Measurements from ENCODE around the gene RAB6B.

RAB6B gene

DNA sequence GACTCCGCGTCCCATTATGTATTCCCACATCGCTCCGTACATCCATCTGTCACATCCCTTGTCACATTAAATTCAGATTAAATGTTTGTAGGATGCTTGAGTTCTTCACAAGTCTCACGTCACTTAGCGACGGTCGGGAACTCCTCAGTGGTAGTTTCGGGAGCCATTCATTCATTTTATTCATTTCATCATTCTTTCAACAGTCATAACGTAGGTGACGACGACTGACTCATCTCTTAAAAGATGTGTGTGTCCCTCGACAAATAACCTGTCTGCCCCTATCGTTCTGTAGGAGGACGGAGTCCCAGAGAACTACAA lies 90.3 kb downstream of the RAB6B start:
- TF ChIP-seq, protein P1, sequence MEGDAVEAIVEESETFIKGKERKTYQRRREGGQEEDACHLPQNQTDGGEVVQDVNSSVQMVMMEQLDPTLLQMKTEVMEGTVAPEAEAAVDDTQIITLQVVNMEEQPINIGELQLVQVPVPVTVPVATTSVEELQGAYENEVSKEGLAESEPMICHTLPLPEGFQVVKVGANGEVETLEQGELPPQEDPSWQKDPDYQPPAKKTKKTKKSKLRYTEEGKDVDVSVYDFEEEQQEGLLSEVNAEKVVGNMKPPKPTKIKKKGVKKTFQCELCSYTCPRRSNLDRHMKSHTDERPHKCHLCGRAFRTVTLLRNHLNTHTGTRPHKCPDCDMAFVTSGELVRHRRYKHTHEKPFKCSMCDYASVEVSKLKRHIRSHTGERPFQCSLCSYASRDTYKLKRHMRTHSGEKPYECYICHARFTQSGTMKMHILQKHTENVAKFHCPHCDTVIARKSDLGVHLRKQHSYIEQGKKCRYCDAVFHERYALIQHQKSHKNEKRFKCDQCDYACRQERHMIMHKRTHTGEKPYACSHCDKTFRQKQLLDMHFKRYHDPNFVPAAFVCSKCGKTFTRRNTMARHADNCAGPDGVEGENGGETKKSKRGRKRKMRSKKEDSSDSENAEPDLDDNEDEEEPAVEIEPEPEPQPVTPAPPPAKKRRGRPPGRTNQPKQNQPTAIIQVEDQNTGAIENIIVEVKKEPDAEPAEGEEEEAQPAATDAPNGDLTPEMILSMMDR (conservative IDR thresholded peaks at IDR 0.05; ENCODE audit: low read depth, low read length), result no peak
- peak overlapping the region; percentile 94 for H3K4me3 ChIP-seq (ENCODE audit: low read length)
- DNase-seq (ENCODE audit: low read depth), result no peak

DNA sequence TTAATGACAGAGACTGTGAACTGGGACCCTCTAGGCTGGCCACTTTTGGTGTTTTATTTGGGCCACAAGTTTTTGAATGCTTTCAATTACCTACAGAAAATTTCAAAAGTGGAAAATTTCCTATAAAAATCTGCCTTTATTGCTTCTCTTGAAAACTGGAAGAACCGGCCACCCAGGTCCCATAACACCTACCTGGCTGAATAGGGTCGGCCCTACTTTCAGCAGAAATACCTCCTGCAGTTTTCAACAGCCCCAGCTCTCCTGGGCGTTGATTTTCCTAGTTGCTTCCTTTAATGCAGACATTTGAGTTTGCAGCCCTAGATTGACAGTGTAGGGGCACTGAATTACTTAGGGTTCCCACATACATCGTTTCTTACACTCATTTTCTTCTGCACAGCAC lies 90.8 kb downstream of the RAB6B start:
- DNase-seq (ENCODE audit: low read depth), result no peak
- H3K4me3 ChIP-seq (ENCODE audit: low read length), result peak overlapping the region; percentile 94
- TF ChIP-seq, protein P1 (conservative IDR thresholded peaks at IDR 0.05; ENCODE audit: low read depth, low read length), result no peak

DNA sequence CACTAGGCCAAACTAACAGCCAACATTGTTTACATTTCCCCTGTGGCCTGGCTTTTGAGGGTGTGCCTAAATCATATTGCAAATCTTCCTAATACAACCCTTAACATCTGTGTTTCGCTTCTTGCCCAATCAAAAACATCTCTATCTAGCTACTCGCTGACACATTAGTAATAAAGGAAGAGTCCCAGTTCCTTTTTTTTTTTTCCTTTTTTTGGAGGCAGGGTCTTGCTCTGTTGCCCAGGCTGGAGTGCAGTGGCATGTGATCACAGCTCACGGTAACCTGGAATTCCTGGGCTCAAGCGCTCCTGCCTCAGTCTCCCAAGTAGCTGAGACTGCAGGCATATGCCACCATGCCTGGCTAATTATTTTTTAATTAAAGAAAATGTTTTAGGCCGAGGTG lies 92.2 kb downstream of the RAB6B start:
- no peak overlapping the region for H3K4me3 ChIP-seq (ENCODE audit: low read length)
- DNase-seq (ENCODE audit: low read depth), result no peak
- TF ChIP-seq, protein P1 (conservative IDR thresholded peaks at IDR 0.05; ENCODE audit: low read depth, low read length), result no peak

DNA sequence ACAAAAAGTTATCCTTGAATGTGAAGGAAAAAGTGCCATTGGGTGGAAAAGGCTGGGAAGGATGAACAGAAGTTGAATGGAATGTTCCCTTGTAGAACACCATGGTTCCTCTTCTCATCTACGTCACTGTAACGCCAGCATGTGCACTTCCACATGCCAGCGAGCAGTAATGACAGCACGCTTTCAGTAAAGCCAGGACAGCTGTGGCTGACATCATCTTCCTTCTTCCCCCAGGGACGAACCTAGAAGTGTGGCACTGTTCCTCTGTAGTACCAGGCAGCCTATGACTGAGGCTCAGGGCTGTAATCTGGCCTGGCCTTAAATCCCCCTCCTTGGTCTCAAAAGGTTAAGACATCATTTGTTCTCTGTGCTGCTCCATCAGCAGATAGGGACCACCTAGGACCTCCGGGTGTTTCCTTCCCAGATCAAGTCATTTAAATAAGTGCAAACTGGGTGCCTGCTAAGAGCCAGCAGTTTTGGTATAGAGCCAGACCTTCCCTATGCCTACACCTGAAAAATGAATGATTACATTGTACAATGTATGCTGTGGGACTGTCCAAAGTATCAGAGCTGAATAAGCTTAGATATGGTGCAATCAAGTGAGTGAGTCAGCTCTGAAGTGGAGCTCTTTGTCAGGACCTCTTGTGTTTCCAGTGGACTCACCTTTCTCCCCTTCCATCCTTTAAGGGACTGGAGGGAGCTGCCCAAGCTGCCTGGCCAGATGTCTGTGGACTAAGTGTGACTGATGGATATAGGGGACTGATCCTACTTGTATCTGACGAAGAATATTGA lies 95.7 kb downstream of the RAB6B start:
- no peak overlapping the region for H3K4me3 ChIP-seq (ENCODE audit: low read length)
- DNase-seq (ENCODE audit: low read depth), result no peak
- TF ChIP-seq, protein P1 (conservative IDR thresholded peaks at IDR 0.05; ENCODE audit: low read depth, low read length), result no peak

DNA sequence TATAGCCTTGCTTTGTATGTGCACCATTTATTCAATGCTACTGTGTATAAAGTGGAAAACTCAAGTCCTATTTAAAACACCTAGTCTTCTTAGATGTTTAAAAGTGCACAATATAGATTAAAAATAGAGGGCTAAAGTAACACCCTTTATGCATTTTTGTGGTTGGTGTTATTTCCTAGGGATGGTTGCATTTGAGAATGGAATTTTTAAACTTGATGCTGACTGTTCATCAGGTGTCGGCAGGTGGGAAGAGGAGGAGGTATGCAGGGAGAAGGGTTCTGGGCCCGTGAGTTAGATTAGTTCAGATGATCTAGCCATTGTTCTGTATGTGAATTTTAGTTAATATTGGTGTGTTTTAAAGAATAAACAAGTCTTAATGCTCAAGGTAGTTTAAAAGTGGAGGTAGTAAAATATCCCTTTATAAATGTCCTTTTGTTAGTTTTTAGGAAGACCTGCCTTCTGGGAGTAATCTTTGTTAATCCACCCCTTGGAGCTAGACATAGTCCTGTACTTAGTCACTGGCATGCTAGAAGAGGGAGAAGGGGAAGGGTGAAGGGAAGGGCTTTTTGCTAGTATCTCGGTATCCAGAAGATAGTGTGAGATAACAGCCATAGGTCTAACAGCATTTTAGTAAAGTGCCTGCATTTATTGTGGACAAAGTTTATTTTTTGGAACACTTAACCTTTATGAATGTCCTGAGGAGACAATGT lies 98.1 kb downstream of the RAB6B start:
- no peak for DNase-seq (ENCODE audit: low read depth)
- no peak overlapping the region for H3K4me3 ChIP-seq (ENCODE audit: low read length)
- TF ChIP-seq, protein P1 (conservative IDR thresholded peaks at IDR 0.05; ENCODE audit: low read depth, low read length), result no peak

DNA sequence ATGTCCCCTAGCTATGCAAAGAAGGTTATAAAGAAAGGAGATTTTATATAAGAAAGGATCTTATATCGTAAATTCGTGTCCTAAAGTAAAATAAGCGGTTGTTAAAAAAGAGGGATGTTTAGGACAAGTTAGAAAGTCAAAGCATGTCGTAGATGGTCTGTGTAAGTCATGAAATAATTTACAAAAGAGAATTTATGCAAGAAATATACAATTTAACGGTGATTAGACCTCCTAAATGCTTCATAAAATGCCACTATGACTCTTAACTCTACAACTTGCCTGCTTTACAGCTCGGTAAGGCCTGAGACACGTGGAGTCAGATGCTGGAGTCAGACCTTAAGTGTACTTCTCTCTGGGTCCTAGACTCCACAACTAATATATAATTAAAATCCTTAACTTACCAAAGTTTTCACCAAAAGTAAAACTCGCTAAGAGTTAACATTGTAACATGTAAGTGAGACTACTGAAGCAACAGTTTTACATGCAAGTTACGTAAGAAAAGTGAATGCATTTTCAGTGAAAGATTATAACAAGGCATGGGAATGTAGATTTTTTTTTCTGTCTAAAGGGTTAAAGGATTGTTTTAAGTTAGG lies 103.4 kb downstream of the RAB6B start:
- no peak for DNase-seq (ENCODE audit: low read depth)
- TF ChIP-seq, protein P1 (conservative IDR thresholded peaks at IDR 0.05; ENCODE audit: low read depth, low read length), result no peak

More for the DNA sequence above, 103.4 kb downstream of the RAB6B start:
- no peak overlapping the region for H3K4me3 ChIP-seq (ENCODE audit: low read length)
